Astrocyte (in vitro differentiated cells and primary cell): ENCODE results near the gene INSC.

Experiments used
- CTCF ChIP-seq: IDR thresholded peaks from 2 replicates; pipeline ENCODE4 v1.5.1; 2011; ENCODE audit warnings: low read depth, mild to moderate bottlenecking, inconsistent platforms, low read length, moderate library complexity; ENCODE audit not compliant: insufficient read depth
- EZH2 ChIP-seq: IDR thresholded peaks from 2 replicates; pipeline ENCODE4 v1.6.1; 2012; ENCODE audit warnings: mild to moderate bottlenecking, low read length, inconsistent platforms; ENCODE audit not compliant: insufficient read depth

GRCh38 chr11:15108592-15109130 is 6.1 kb upstream of the INSC start:
- no peak for TF ChIP-seq CTCF
- no peak for TF ChIP-seq EZH2
